Left lung (tissue), 10 donors: ENCODE results near the gene CYB561. TPM values are rescaled to one million over a fixed set of nuclear protein-coding genes. Genes with fewer than 3 reads are reported as not detected.
A peak's percentile ranks its signal among the peaks of the same experiment; 100 is the strongest.

Experiments used
- ATAC-seq: fragments of 200-7000 bp; cut with Tn5 transposase; one replicate; pipeline ENCODE4 v1.9.1; 2020; ENCODE audit warnings: moderate library complexity
- DNase-seq, 4 donors: peaks; one replicate each; pipeline ENCODE4 v3.0.0-alpha.2; 2013 to 2020
- H3K27ac ChIP-seq, 2 donors: fragments of 200-600 bp; sonication (generic) in 1 of 2; one replicate each; pipeline versions ENCODE4 v1.5.0 to v1.8.0; 2020 to 2021
- H3K27me3 ChIP-seq, 2 donors: fragments of 200-600 bp; sonication (generic) in 1 of 2; one replicate each; pipeline versions ENCODE4 v1.5.0 to v1.8.0; 2020 to 2021
- H3K36me3 ChIP-seq, 2 donors: fragments of 200-600 bp; sonication (generic) in 1 of 2; one replicate each; pipeline versions ENCODE4 v1.5.0 to v1.8.0; 2020 to 2021
- H3K4me1 ChIP-seq, 2 donors: fragments of 200-600 bp; one replicate each; pipeline ENCODE4 v1.8.0; 2021
- H3K4me3 ChIP-seq, 2 donors: fragments of 200-600 bp; sonication (generic) in 1 of 2; one replicate each; pipeline versions ENCODE4 v1.5.0 to v1.8.0; 2020 to 2021; ENCODE audit warnings: mild to moderate bottlenecking in 1 of 2
- H3K9me3 ChIP-seq, 2 donors: fragments of 200-600 bp; sonication (generic) in 1 of 2; one replicate each; pipeline versions ENCODE4 v1.5.0 to v1.8.0; 2020 to 2021
- intact Hi-C, 2 donors: fragments of 100-400 bp; cut with DNase I; formaldehyde crosslinking; loops; one replicate each; pipeline versions ENCODE4 v1.11.2 to v1.14.2; 2022
- polyA plus RNA-seq, 6 donors: library from polyadenylated mRNA; unstranded; fragments of 120-200 nt; gene quantifications; one replicate each; pipeline ENCODE4 v1.2.1, GENCODE V29; 2013; ENCODE audit not compliant: insufficient read length in 6 of 6
- total RNA-seq, 2 donors: library from RNA; stranded (reverse); fragmentation: NEBNext Ultra II Directional; extraction: Animal tissue kit (Norgen Biotek cat#: 25700); gene quantifications; one replicate each; pipeline ENCODE4 v1.2.1, GENCODE V29; 2021
- TF ChIP-seq, protein P1 (sequence below), 2 donors: fragments of 200-600 bp; sonication (generic) in 1 of 2; IDR thresholded peaks; one replicate each; pipeline versions ENCODE4 v1.5.0 to v1.8.0; 2021; ENCODE audit warnings: antibody characterized with exemption in 2 of 2
- donor health status: DM: no; HTN: yes; CAD: no.
- donor health status: DM: no; HTN: no; CAD: no.

CYB561 gene
- total and polyA plus RNA-seq, 8 donors: 25.9 to 76.4 (median 33.4) TPM

DNA sequence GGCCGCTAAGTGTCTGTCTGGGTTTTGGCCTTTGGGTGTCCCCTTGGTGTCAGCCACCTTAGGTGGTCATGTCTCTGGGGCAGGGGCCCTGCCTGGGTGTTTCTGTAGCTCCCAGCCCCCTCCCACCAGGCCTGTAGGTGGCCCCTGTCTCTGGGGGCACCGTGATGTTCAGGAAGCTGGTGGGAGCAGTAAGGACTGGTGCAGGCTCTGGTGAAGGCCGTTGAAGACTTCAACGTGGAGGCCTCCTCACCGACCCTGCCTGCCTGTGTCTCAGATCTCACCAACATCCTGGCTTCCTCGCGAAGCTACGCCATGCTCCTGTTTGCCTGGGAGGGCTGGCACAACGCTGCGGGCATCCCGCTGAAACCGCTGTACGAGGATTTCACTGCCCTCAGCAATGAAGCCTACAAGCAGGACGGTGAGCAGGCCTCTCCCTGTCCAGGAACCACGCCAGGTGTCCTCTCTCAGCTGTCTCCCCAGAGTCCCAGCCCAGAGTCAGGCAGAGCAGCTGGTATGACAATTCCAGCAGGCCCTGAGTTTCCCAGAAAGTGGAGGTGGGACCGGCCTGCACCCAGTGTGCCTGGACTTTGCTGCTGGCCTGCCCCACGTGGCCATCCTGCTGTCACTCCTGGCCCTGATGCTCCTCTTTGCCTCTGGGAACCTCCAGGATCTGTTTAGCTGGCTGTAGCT lies 33.5 kb upstream of the CYB561 start:
- no peaks in the 10 kb centered on the region for H3K9me3 ChIP-seq
- no peak overlapping the region for H3K4me3 ChIP-seq
- peaks cover 5 to 48% of the 10 kb centered on the region in 2 donors for H3K27me3 ChIP-seq
- intact Hi-C loops: loop anchor here in 1 of 2 donors (5.0 kb wide), 1 partner anchor 47 kb away; no protein-coding TSS in a partner anchor
- H3K27ac ChIP-seq: peak overlapping the region in 1 of 2 donors; percentile 53
- no peak for ATAC-seq
- TF ChIP-seq, protein P1, sequence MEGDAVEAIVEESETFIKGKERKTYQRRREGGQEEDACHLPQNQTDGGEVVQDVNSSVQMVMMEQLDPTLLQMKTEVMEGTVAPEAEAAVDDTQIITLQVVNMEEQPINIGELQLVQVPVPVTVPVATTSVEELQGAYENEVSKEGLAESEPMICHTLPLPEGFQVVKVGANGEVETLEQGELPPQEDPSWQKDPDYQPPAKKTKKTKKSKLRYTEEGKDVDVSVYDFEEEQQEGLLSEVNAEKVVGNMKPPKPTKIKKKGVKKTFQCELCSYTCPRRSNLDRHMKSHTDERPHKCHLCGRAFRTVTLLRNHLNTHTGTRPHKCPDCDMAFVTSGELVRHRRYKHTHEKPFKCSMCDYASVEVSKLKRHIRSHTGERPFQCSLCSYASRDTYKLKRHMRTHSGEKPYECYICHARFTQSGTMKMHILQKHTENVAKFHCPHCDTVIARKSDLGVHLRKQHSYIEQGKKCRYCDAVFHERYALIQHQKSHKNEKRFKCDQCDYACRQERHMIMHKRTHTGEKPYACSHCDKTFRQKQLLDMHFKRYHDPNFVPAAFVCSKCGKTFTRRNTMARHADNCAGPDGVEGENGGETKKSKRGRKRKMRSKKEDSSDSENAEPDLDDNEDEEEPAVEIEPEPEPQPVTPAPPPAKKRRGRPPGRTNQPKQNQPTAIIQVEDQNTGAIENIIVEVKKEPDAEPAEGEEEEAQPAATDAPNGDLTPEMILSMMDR (IDR thresholded peaks at IDR 0.05): no peak
- peaks cover 15 to 59% of the 10 kb centered on the region in 2 donors for H3K4me1 ChIP-seq
- no peak for DNase-seq
- H3K36me3 ChIP-seq: no peaks in the 10 kb centered on the region

DNA sequence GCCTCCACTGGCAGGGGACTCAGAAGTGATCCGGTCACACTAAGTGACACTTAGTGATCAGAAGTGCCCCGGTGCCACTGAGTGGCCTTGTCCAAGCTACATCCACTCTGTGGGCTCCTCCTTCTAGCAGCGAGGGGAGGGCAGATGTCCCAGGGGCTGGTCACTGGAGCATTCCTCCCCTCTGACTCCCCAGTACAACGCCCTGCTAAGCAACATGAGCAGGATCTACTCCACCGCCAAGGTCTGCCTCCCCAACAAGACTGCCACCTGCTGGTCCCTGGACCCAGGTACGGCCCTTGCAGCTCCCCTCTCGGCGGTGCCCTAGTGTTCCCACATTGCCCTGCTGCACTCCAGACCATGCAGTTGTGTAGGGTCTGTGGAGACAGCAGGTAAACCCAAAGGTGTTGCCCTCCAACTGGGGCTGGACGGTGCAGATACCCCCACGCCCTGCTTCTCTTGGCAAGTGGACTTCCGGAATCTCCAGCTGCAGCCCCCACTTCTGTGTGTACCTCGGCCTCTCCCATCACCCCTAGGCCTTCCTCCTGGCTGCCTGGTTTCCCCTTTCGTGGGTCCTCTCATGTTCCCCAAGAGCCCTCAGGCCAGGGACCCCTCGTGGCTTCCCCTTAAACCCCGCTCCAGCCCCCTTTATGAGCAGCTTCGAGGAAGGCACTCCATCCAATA lies 32.8 kb upstream of the CYB561 start:
- intact Hi-C loops: loop anchor here in 1 of 2 donors (5.0 kb wide), 1 partner anchor 47 kb away; no protein-coding TSS in a partner anchor
- H3K27me3 ChIP-seq: peaks cover 5 to 48% of the 10 kb centered on the region in 2 donors
- no peaks in the 10 kb centered on the region for H3K9me3 ChIP-seq
- TF ChIP-seq, protein P1 (IDR thresholded peaks at IDR 0.05): peak; percentile 74 to 83
- DNase-seq: peak in 3 of 4 donors; percentile 78 to 89 (median 84)
- peak overlapping the region in 1 of 2 donors; percentile 52 for H3K4me3 ChIP-seq
- no peaks in the 10 kb centered on the region for H3K36me3 ChIP-seq
- peak; percentile 92 for ATAC-seq
- H3K27ac ChIP-seq: peak overlapping the region; percentile 20 to 53
- H3K4me1 ChIP-seq: peaks cover 15 to 60% of the 10 kb centered on the region in 2 donors

DNA sequence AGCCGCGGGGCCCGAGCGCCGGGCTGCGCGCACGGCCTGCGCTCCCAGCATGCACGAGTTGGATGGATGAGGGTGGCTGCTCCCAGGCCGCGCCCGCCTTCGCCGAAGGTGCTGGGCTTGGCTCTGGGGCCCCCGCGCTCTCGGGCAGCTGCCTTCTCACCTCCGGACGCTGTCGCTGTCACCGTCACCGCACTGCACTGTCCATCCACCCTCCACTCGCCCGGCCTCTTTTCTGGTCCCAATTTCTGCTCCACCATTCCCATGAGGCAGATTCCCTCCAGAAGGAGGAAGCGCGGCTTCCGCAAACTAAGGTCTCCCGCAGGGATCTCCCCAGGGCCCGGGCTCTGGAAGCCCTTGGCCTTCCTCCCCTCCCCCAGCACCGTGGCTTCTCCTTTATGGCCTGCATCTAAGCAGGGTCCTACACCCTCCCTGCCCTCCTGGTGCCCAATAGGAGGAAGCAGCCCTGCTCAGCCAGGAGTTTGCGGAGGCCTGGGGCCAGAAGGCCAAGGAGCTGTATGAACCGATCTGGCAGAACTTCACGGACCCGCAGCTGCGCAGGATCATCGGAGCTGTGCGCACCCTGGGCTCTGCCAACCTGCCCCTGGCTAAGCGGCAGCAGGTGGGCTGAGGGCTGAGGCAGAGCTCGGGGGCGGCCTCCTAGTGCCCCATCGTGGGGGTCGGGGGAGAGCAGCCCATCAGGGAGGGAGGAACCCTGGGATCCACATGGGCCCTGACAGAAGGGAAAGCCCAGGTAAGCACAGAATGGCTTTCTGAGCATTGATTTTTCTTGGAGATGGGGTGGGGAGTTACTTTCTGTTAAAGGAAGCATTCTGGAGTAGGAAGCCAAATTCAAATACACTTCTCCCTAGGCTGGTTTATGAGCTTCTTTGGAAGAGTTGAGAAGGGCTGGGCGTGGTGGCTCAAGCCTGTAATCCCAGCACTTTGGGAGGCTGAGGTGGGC lies 31.7 kb upstream of the CYB561 start:
- ATAC-seq (no peak), DNase-seq (peak in 1 of 4 donors; percentile 70)
- peaks cover 5 to 48% of the 10 kb centered on the region in 2 donors for H3K27me3 ChIP-seq
- TF ChIP-seq, protein P1 (IDR thresholded peaks at IDR 0.05): no peak
- no peaks in the 10 kb centered on the region for H3K9me3 ChIP-seq
- H3K36me3 ChIP-seq: no peaks in the 10 kb centered on the region
- peaks cover 15 to 60% of the 10 kb centered on the region in 2 donors for H3K4me1 ChIP-seq
- intact Hi-C loops: loop anchor here in 1 of 2 donors (5.0 kb wide), 1 partner anchor 45 kb away; no protein-coding TSS in a partner anchor
- peak overlapping the region; percentile 42 to 52 for H3K4me3 ChIP-seq
- peak overlapping the region; percentile 20 to 53 for H3K27ac ChIP-seq

DNA sequence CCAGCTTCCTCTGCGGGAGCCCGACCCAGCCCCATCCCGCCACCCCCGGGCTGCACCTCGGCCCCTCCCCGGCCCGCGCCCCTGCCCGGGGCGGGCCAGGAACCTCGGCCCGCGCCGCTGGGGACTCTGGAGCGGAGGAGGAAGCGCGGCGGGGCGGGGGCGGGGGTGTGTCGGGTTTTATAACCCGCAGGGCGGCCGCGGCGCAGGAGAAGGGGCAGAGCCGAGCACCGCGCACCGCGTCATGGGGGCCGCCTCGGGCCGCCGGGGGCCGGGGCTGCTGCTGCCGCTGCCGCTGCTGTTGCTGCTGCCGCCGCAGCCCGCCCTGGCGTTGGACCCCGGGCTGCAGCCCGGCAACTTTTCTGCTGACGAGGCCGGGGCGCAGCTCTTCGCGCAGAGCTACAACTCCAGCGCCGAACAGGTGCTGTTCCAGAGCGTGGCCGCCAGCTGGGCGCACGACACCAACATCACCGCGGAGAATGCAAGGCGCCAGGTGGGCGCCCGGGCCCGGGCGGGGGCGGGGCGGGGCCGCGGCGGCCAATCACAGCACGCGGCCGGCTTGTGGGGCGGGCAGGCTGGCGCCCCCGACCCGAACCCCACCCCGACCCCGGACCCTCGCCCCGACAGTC lies 30.9 kb upstream of the CYB561 start, which contains the start of gene ACE:
TSS of gene ACE (plus strand) at position 208 of the 626 bp plus-strand sequence. CDS start at position 242, 34 bp downstream.
- ATAC-seq (peak; percentile 24), DNase-seq (peak in 1 of 4 donors; percentile 82)
- Histone ChIP-seq H3K4me3 (peak within 1 kb of the TSS; percentile 42 to 52), H3K27me3 (peaks cover 5 to 48% of the 10 kb centered on the region in 2 donors), H3K9me3 (no peaks in the 10 kb centered on the region), H3K36me3 (no peaks in the 10 kb centered on the region), H3K27ac (peak within 1 kb of the TSS; percentile 20 to 39), H3K4me1 (peaks cover 15 to 60% of the 10 kb centered on the region in 2 donors)
- intact Hi-C loops: loop anchor here in 1 of 2 donors (5.0 kb wide), 1 partner anchor 45 kb away; no protein-coding TSS in a partner anchor
- TF ChIP-seq, protein P1 (IDR thresholded peaks at IDR 0.05): no peak
